ENCODE data around the gene MPRIP. TPM values are rescaled to one million over a fixed set of nuclear protein-coding genes. Genes with fewer than 3 reads are reported as not detected.

The MPRIP gene
- total and polyA plus RNA-seq, 2 donors (not counting 3 experiments of a cell fraction or from before 2014, with no cell fraction given): 94.6 to 246 TPM

DNA sequence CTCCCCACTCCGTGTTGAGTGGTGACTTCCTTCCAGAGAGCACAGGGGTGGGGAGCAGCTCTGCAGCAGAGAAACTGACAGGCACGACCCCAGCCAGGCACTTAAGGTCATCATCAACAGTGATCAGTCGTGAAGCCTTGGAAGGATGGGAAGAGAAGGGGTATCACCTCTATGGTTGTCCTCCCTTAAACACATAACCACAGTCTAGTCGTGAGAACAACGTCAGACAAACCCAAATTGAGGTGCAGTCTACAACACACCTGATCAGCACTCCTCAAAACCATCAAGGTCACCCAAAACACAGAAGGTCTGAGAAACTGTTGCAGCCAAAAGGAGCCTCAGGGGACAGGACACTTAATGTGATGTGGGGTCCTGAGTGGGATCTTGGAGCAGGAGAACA is 68.3 kb downstream of the MPRIP start:
- Histone ChIP-seq H3K4me2 (ENCODE audit: insufficient read depth, low read length) (no peak overlapping the region), H3K4me3 (replicated peaks in 1 of 3; ENCODE audit: insufficient read depth in 1 of 3, low read depth in 1 of 3, low read length in 3 of 3) (no peak overlapping the region), H3K9me3 (replicated peaks; ENCODE audit: control insufficient read depth, insufficient read depth, low read length) (no peaks in the 10 kb centered on the region), H4K20me1 (replicated peaks; ENCODE audit: control insufficient read depth, extremely low read depth, insufficient read depth, low read length) (no peaks in the 10 kb centered on the region), H3K27me3 (ENCODE audit: control insufficient read depth in 2 of 2, insufficient read depth in 2 of 2, low read length in 2 of 2) (no peaks in the 10 kb centered on the region), H3K4me1 (ENCODE audit: control insufficient read depth, extremely low read depth, insufficient read depth, low read length) (no peaks in the 10 kb centered on the region), H2AFZ (ENCODE audit: low read depth, low read length) (no peak overlapping the region), H3K9me1 (replicated peaks; ENCODE audit: control insufficient read depth, extremely low read depth, insufficient read depth, low read length) (no peaks in the 10 kb centered on the region), H3K27ac (ENCODE audit: insufficient read depth, low read depth, low read length) (no peak overlapping the region), H3K36me3 (ENCODE audit: control insufficient read depth in 2 of 2, extremely low read depth in 1 of 2, insufficient read depth in 2 of 2, low read length in 2 of 2) (no peaks in the 10 kb centered on the region), H3K9ac (replicated peaks; ENCODE audit: extremely low read depth, insufficient read depth, low read length) (no peak overlapping the region), H3K79me2 (ENCODE audit: control insufficient read depth, insufficient read depth, low read length) (peaks cover 93% of the 10 kb centered on the region)
- dilution Hi-C loops (cut with MboI; ENCODE audit: extremely low pct_ligation_motif_present, low sequenced_read_pairs): no loop called here
- CTCF ChIA-PET: no interaction called here
- DNase-seq (ENCODE audit: low read depth, low spot score) (no peak), FAIRE-seq (no peak)
- intact Hi-C loops (cut with micrococcal nuclease): no loop called here
- no peak for TF ChIP-seq MYC (IDR thresholded peaks at IDR 0.05; ENCODE audit: low read depth, low read length)
- TF ChIP-seq JUN (IDR thresholded peaks at IDR 0.05; ENCODE audit: borderline replicate concordance, insufficient read depth, insufficient read length, low read depth): no peak
- TF ChIP-seq POLR2A (IDR thresholded peaks at IDR 0.05; ENCODE audit: low read depth, low read length): no peak
- no peak for TF ChIP-seq POLR2AphosphoS5 (IDR thresholded peaks at IDR 0.05; ENCODE audit: insufficient read depth, low read depth, low read length)
- TF ChIP-seq EZH2 (IDR thresholded peaks at IDR 0.05; ENCODE audit: borderline replicate concordance, low read depth, low read length, severe bottlenecking): no peak
- no peak for TF ChIP-seq GATA2 (IDR thresholded peaks at IDR 0.05; ENCODE audit: insufficient read depth, insufficient read length, low read depth, low read length)
- POLR2A ChIA-PET: no interaction called here
- no TSS peak for BruUV-seq (replicated peaks)

DNA sequence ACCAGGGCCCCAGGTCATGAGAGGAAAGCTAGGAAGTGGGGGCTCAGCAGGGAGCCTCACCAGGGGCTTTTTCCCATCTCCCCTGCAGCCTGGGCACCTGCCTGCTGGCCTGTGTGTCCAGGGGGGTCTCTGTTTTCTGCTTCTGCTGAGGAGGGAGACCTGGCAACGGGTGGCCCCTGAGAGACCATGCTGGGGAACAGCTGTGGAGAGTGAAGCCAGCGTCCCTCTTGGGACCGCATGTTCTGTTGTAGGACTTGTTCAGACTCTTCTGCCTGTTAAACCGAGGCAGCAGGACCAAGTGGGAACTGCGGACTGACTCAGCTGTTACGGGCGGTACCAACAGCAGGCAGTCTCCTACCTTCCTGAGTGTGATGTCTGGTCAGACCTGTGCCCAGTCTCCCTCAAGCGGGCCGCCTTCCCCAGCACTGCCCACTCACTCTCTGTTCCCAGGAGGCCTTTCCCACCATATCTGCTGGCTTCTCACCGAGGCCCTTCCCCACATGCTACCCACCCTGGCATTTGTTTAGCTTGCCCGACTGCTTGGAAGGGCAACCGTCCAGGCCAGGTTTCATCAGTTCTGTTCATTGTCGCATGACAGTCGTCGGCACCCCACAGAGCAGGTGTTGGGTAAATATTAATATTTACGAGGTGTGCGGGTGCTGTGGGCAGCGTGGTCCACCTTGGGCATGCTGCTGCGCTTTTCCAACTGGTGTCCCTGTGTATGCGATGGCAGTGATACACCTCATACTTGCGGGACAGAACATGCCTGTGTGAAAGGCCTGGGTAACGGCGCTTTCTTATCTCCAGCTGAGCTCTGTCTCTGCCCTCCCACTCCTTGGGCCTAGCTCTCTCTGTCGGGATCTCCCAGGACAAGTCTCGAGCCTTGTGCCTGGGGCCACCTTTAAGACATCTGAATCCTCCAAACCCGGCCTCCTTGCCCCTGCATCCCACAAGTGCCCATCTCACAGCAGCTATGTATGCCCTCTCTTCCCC is 69.4 kb downstream of the MPRIP start:
- Histone ChIP-seq H3K4me1 (ENCODE audit: control insufficient read depth, extremely low read depth, insufficient read depth, low read length) (no peaks in the 10 kb centered on the region), H3K27me3 (ENCODE audit: control insufficient read depth in 2 of 2, insufficient read depth in 2 of 2, low read length in 2 of 2) (no peaks in the 10 kb centered on the region), H3K9me1 (replicated peaks; ENCODE audit: control insufficient read depth, extremely low read depth, insufficient read depth, low read length) (no peaks in the 10 kb centered on the region), H2AFZ (ENCODE audit: low read depth, low read length) (no peak overlapping the region), H3K9ac (replicated peaks; ENCODE audit: extremely low read depth, insufficient read depth, low read length) (no peak overlapping the region), H3K4me3 (replicated peaks in 1 of 3; ENCODE audit: insufficient read depth in 1 of 3, low read depth in 1 of 3, low read length in 3 of 3) (no peak overlapping the region), H3K36me3 (ENCODE audit: control insufficient read depth in 2 of 2, extremely low read depth in 1 of 2, insufficient read depth in 2 of 2, low read length in 2 of 2) (no peaks in the 10 kb centered on the region), H3K4me2 (ENCODE audit: insufficient read depth, low read length) (no peak overlapping the region), H3K9me3 (replicated peaks; ENCODE audit: control insufficient read depth, insufficient read depth, low read length) (no peaks in the 10 kb centered on the region), H3K79me2 (ENCODE audit: control insufficient read depth, insufficient read depth, low read length) (peaks cover 93% of the 10 kb centered on the region), H4K20me1 (replicated peaks; ENCODE audit: control insufficient read depth, extremely low read depth, insufficient read depth, low read length) (no peaks in the 10 kb centered on the region), H3K27ac (ENCODE audit: insufficient read depth, low read depth, low read length) (no peak overlapping the region)
- FAIRE-seq (no peak), DNase-seq (ENCODE audit: low read depth, low spot score) (no peak)
- no TSS peak for BruUV-seq (replicated peaks)
- TF ChIP-seq GATA2 (IDR thresholded peaks at IDR 0.05; ENCODE audit: insufficient read depth, insufficient read length, low read depth, low read length) (no peak), POLR2A (IDR thresholded peaks at IDR 0.05; ENCODE audit: low read depth, low read length) (no peak), FOS (IDR thresholded peaks at IDR 0.05; ENCODE audit: borderline replicate concordance, insufficient read depth, low read length) (no peak), MAX (IDR thresholded peaks at IDR 0.05; ENCODE audit: insufficient read depth, insufficient read length) (no peak), MYC (IDR thresholded peaks at IDR 0.05; ENCODE audit: low read depth, low read length) (no peak), JUN (IDR thresholded peaks at IDR 0.05; ENCODE audit: borderline replicate concordance, insufficient read depth, insufficient read length, low read depth) (no peak), EZH2 (IDR thresholded peaks at IDR 0.05; ENCODE audit: borderline replicate concordance, low read depth, low read length, severe bottlenecking) (no peak), POLR2AphosphoS5 (IDR thresholded peaks at IDR 0.05; ENCODE audit: insufficient read depth, low read depth, low read length) (no peak)
- TF ChIP-seq, protein P1, sequence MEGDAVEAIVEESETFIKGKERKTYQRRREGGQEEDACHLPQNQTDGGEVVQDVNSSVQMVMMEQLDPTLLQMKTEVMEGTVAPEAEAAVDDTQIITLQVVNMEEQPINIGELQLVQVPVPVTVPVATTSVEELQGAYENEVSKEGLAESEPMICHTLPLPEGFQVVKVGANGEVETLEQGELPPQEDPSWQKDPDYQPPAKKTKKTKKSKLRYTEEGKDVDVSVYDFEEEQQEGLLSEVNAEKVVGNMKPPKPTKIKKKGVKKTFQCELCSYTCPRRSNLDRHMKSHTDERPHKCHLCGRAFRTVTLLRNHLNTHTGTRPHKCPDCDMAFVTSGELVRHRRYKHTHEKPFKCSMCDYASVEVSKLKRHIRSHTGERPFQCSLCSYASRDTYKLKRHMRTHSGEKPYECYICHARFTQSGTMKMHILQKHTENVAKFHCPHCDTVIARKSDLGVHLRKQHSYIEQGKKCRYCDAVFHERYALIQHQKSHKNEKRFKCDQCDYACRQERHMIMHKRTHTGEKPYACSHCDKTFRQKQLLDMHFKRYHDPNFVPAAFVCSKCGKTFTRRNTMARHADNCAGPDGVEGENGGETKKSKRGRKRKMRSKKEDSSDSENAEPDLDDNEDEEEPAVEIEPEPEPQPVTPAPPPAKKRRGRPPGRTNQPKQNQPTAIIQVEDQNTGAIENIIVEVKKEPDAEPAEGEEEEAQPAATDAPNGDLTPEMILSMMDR (IDR thresholded peaks at IDR 0.05; ENCODE audit: extremely low read depth in 1 of 2, insufficient read depth in 1 of 2, low read depth in 1 of 2, low read length in 2 of 2): no peak
- ChIA-PET CTCF (interaction anchor here (1.5 kb wide), 1 partner anchor 120 kb away, joined by 4 read pairs; no protein-coding TSS in a partner anchor), POLR2A (no interaction called here)
- dilution Hi-C loops (cut with MboI; ENCODE audit: extremely low pct_ligation_motif_present, low sequenced_read_pairs) (no loop called here), intact Hi-C loops (cut with micrococcal nuclease) (no loop called here)

All from endothelial cell of umbilical vein (primary cell).